HepG2 (cell line): ENCODE measurements around the gene EPB41L4A.

Experiments
- CHCHD3 ChIP-seq: sonication (generic); formaldehyde crosslinking; IDR thresholded peaks from 2 replicates; pipeline ENCODE4 v1.8.0; 2022; ENCODE audit warnings: mild to moderate bottlenecking, missing genetic modification reagents, moderate library complexity
- HCFC1 ChIP-seq: fragments of 150-350 bp; IDR thresholded peaks from 2 replicates; pipeline ENCODE4 v1.6.1; 2014; ENCODE audit warnings: low read depth, low read length
- NFIC ChIP-seq: IDR thresholded peaks from 2 replicates; pipeline ENCODE4 v1.6.1; 2012; ENCODE audit warnings: mild to moderate bottlenecking, low read length, inconsistent platforms
- ZNF207 ChIP-seq: fragments of 450-650 bp; IDR thresholded peaks from 2 replicates; pipeline ENCODE4 v1.6.1; 2016; ENCODE audit warnings: antibody characterized with exemption, borderline replicate concordance

DNA sequence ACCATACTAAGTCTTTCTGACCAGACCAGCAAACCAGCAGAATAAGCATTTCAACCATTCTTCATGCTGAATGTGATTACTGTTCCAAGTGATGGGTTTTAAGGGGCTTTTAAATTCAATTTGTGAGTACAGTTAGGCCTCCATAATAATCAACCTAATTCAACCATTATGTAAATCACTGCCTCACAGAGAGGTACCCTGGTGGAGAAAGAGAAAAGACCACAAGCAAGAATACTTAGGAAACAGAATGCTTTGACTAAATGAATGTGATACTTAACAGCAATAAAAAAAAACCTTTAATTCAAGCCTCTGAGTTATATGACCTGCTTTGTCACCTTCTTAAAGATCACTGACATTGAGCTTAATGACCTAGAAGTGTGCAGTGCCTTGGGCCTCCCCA is 162.1 kb downstream of the EPB41L4A start:
- TF ChIP-seq CHCHD3 (CRISPR knock-in tag) (no peak), HCFC1 (no peak), ZNF207 (no peak), NFIC (no peak)
